Fibroblast of mammary gland (primary cell): ENCODE results near the gene WDR27.

Experiments
- DNase-seq: peaks from one replicate; pipeline ENCODE4 v3.0.0-alpha.2; 2010; ENCODE audit warnings: low read depth
- H3K4me3 ChIP-seq: 2 replicates; pipeline ENCODE4 v1.5.1; 2011; ENCODE audit warnings: low read depth, mild to moderate bottlenecking, low read length, moderate library complexity; ENCODE audit not compliant: control insufficient read depth
- TF ChIP-seq, protein P1 (sequence below): conservative IDR thresholded peaks from 2 replicates; pipeline ENCODE4 v1.5.1; 2011; ENCODE audit warnings: low read depth, low read length, inconsistent platforms; ENCODE audit not compliant: control insufficient read depth, insufficient read depth

Gene WDR27

DNA sequence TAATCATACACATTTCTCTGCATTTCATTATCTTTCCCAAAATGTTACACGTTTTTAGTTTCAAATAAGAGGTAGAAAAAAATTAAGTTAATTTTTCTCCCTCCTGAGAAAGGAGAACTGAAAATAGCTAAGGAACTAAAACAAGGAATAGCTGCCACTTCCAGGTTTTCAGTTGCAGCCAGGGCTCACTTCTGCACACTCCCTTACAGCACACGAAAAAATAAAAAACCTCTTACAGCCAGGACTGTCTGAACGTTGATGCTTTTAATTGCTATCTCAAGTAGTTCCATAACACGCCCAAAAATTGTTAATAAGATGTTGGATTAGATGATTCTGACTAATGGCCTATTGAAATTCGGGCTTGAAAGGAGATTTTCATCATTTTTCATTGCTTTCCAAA is 294.5 kb downstream of the WDR27 start:
- no peak overlapping the region for H3K4me3 ChIP-seq
- TF ChIP-seq, protein P1, sequence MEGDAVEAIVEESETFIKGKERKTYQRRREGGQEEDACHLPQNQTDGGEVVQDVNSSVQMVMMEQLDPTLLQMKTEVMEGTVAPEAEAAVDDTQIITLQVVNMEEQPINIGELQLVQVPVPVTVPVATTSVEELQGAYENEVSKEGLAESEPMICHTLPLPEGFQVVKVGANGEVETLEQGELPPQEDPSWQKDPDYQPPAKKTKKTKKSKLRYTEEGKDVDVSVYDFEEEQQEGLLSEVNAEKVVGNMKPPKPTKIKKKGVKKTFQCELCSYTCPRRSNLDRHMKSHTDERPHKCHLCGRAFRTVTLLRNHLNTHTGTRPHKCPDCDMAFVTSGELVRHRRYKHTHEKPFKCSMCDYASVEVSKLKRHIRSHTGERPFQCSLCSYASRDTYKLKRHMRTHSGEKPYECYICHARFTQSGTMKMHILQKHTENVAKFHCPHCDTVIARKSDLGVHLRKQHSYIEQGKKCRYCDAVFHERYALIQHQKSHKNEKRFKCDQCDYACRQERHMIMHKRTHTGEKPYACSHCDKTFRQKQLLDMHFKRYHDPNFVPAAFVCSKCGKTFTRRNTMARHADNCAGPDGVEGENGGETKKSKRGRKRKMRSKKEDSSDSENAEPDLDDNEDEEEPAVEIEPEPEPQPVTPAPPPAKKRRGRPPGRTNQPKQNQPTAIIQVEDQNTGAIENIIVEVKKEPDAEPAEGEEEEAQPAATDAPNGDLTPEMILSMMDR = no peak
- DNase-seq = no peak
